Fibroblast of pulmonary artery (primary cell): ENCODE data around the gene MAST4.
A peak's percentile ranks its signal among the peaks of the same experiment; 100 is the strongest.

Source experiments
- DNase-seq: peaks from one replicate; pipeline ENCODE4 v3.0.0-alpha.2; 2010; ENCODE audit warnings: low read depth
- H3K4me3 ChIP-seq: replicated peaks from 2 replicates; pipeline ENCODE4 v1.5.1; 2011; ENCODE audit warnings: low read depth, mild to moderate bottlenecking, control low read depth, low read length, moderate library complexity
- CTCF ChIP-seq: IDR thresholded peaks from 2 replicates; pipeline ENCODE4 v1.5.1; 2011; ENCODE audit warnings: mild to moderate bottlenecking, control low read depth, low read length, inconsistent platforms; ENCODE audit errors: missing control alignments

Gene MAST4

GRCh38 chr5:66850354-66851075 lies 254.3 kb downstream of the MAST4 start:
- TF ChIP-seq CTCF: no peak
- no peak overlapping the region for H3K4me3 ChIP-seq
- DNase-seq: peak; percentile 82

GRCh38 chr5:66851306-66851705 lies 255.1 kb downstream of the MAST4 start:
- no peak overlapping the region for H3K4me3 ChIP-seq
- peak; percentile 29 for DNase-seq
- TF ChIP-seq CTCF: no peak

GRCh38 chr5:66854416-66854815 lies 258.2 kb downstream of the MAST4 start:
- no peak for DNase-seq
- H3K4me3 ChIP-seq: no peak overlapping the region
- no peak for TF ChIP-seq CTCF

GRCh38 chr5:66856041-66856805 lies 260.0 kb downstream of the MAST4 start:
- no peak overlapping the region for H3K4me3 ChIP-seq
- no peak for DNase-seq
- TF ChIP-seq CTCF: no peak

- no peak overlapping the region for H3K4me3 ChIP-seq
- DNase-seq: no peak
- TF ChIP-seq CTCF: no peak
Observed at GRCh38 chr5:66859526-66859925, 263.3 kb downstream of the MAST4 start.

GRCh38 chr5:66860199-66860975 lies 264.2 kb downstream of the MAST4 start:
- peak; percentile 83 for DNase-seq
- TF ChIP-seq CTCF: no peak
- H3K4me3 ChIP-seq: peak overlapping the region; percentile 2
